Activated naive CD8-positive, alpha-beta T cell treated with anti-CD3 and anti-CD28 coated beads for 36 hours (primary cell): ENCODE results near the gene PTPRCAP. TPM values are rescaled to one million over a fixed set of nuclear protein-coding genes. Genes with fewer than 3 reads are reported as not detected.
A peak's percentile ranks its signal among the peaks of the same experiment; 100 is the strongest.
"Not testable (repeated sequence)": the region's sequence is repeated elsewhere in the genome, so short reads cannot be mapped to it uniquely, and the experiment has no call there.

Experiments
- DNase-seq: peaks from one replicate; pipeline ENCODE4 v3.0.0; 2021
- H3K27ac Mint-ChIP-seq: one replicate; pipeline ENCODE4 v1.8.0; 2022; ENCODE audit warnings: mild to moderate bottlenecking, moderate library complexity, mixed read lengths
- H3K27me3 Mint-ChIP-seq: one replicate; pipeline ENCODE4 v1.8.0; 2022; ENCODE audit warnings: mild to moderate bottlenecking, mixed read lengths
- H3K36me3 Mint-ChIP-seq: one replicate; pipeline ENCODE4 v1.8.0; 2021; ENCODE audit warnings: mild to moderate bottlenecking, mixed read lengths
- H3K4me1 Mint-ChIP-seq: one replicate; pipeline ENCODE4 v1.8.0; 2021; ENCODE audit warnings: mixed read lengths
- H3K4me3 Mint-ChIP-seq: one replicate; pipeline ENCODE4 v1.8.0; 2022; ENCODE audit warnings: mild to moderate bottlenecking, moderate library complexity, mixed read lengths
- H3K9me3 Mint-ChIP-seq: one replicate; pipeline ENCODE4 v1.8.0; 2022; ENCODE audit warnings: mixed read lengths
- total RNA-seq, 2 experiments: library from RNA; stranded (reverse); gene quantifications; one replicate each; pipeline ENCODE4 v1.2.3, GENCODE V29; 2021

PTPRCAP gene, protein sequence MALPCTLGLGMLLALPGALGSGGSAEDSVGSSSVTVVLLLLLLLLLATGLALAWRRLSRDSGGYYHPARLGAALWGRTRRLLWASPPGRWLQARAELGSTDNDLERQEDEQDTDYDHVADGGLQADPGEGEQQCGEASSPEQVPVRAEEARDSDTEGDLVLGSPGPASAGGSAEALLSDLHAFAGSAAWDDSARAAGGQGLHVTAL
- total RNA-seq = 100 to 1,000 TPM; 110 to 117 TPM

DNA sequence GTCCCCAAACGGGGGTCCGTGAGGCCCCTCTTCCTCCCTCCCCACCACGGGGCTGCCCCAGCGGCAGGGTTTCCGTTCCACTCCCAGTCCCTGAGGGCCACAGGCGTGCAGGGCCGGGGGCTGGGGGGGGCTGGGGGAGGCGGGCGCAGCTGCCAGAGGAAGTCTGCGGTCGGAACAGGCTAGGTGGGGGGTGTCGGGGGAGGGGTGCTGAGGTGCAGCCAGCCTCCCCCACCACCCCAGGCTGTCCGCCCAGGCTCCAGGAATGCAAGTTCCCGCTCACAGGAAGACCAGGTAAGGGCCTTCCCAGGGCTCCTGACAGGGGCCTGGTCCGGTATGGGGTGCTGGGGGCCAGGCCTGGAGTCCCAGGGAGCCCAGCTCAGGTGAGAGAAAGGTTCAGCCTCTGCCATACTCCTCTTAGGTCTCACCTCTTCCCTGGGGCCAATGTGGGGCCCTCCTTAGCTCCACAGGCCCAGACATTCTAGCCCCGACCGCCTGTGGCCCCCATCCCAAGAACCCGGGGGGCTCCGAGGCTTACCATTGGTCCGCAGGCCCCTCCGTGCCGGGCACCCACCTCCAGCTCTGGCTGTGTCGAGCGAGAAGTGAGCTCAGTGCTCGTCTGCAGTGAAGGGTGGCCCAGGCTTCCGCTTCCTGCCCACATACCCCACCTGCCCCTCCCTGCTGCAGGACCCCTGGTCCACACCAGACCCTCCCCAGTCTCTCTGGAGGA lies at the start of gene PTPRCAP:
TSS of gene PTPRCAP (minus strand) at position 601 of the 727 bp plus-strand sequence. CDS start at position 538, 63 bp downstream.
- Mint-ChIP-seq H3K27ac (peak within 1 kb of the TSS; percentile 93), H3K9me3 (no peaks in the 10 kb centered on the region), H3K27me3 (no peaks in the 10 kb centered on the region), H3K4me1 (peaks cover 43% of the 10 kb centered on the region), H3K4me3 (peak within 1 kb of the TSS; percentile 91), H3K36me3 (peaks cover 45% of the 10 kb centered on the region)
- DNase-seq = peak; percentile 80

DNA sequence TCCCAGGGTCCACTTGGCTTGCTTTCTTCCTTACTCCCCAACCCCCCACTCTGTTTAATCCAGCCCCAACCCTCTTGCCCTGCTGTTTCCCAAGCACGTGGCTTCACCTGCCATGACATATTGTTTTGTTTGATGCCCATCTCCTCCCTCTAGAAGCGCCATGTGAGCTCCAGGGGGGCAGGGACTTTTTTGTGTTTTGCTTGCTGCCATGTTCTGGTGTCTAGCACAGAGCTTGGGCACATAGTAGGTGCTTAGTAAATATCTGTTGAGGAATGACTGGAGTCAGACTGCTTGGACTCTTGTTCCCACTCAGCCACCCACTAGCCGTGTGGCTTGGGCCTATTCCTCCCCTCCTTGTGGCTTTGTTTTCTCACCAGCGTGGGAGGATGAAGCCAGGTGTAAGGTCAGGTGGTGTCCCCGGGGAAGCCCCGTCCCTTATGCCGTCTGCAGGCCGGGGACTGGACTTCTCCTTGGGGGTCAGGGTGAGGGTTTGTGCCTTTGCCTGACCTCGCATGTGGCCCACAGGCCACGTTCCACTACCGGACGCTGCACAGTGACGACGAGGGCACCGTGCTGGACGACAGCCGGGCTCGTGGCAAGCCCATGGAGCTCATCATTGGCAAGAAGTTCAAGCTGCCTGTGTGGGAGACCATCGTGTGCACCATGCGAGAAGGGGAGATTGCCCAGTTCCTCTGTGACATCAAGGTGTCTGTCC lies 49.2 kb upstream of the PTPRCAP start:
- H3K36me3 Mint-ChIP-seq = peaks cover 49% of the 10 kb centered on the region
- H3K4me1 Mint-ChIP-seq = peaks cover 59% of the 10 kb centered on the region
- H3K27me3 Mint-ChIP-seq = no peaks in the 10 kb centered on the region
- peak; percentile 61 for DNase-seq
- peaks cover 4% of the 10 kb centered on the region for H3K9me3 Mint-ChIP-seq
- H3K4me3 Mint-ChIP-seq = peak overlapping the region; percentile 94
- peak overlapping the region; percentile 100 for H3K27ac Mint-ChIP-seq

DNA sequence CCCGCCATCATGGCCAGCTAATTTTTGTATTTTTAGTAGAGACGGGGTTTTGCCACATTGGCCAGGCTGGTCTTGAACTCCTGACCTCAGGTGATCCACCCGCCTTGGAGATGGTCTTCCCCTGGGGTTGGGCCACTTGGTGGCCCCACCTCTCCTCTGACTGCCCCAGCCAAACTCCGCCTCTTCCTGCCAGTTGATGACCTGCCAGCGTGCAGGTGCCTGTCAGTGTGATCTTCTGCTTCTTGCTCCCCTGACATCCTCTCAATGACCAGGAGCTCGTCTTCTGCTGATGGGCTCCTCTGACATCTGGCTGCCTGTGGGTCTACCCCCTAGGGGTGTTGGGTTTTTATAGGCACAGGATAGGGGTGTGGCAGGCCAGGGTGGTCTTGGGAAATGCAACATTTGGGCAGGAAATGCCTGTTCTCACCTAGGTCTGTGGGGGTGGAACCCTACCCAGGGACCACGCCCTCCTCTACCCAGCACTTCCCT lies 48.4 kb upstream of the PTPRCAP start:
- peaks cover 49% of the 10 kb centered on the region for H3K36me3 Mint-ChIP-seq
- peak overlapping the region; percentile 100 for H3K27ac Mint-ChIP-seq
- not testable (repeated sequence) for H3K9me3 Mint-ChIP-seq, H3K27me3 Mint-ChIP-seq
- H3K4me1 Mint-ChIP-seq = peaks cover 59% of the 10 kb centered on the region
- peak overlapping the region; percentile 94 for H3K4me3 Mint-ChIP-seq
- peak; percentile 67 for DNase-seq

DNA sequence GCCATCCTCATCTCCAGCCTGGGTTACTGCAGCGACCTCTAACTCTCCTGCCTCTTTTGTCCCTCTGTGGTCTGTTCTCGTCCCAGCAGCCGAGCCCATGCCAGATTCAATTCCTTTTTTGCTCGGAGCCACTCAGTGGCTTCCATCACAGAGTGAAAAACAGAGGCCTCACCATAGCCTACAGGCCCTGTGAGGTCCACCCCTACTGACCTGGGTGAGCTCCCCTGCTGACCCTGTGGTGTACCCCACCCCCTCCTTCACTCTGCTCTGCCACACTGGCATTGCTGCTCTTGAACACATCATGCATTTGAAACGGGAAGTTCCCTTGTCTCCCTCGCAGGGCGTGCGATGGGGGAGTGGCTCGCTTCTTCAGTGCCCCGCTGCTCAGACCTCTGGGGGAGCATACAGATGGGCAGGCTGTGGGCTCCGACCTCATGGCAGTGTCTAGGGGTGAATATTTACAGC lies 47.4 kb upstream of the PTPRCAP start:
- Mint-ChIP-seq H3K27me3 (no peaks in the 10 kb centered on the region), H3K36me3 (peaks cover 49% of the 10 kb centered on the region), H3K4me1 (peaks cover 59% of the 10 kb centered on the region), H3K9me3 (peaks cover 4% of the 10 kb centered on the region), H3K4me3 (peak overlapping the region; percentile 94), H3K27ac (peak overlapping the region; percentile 100)
- DNase-seq = peak; percentile 80

DNA sequence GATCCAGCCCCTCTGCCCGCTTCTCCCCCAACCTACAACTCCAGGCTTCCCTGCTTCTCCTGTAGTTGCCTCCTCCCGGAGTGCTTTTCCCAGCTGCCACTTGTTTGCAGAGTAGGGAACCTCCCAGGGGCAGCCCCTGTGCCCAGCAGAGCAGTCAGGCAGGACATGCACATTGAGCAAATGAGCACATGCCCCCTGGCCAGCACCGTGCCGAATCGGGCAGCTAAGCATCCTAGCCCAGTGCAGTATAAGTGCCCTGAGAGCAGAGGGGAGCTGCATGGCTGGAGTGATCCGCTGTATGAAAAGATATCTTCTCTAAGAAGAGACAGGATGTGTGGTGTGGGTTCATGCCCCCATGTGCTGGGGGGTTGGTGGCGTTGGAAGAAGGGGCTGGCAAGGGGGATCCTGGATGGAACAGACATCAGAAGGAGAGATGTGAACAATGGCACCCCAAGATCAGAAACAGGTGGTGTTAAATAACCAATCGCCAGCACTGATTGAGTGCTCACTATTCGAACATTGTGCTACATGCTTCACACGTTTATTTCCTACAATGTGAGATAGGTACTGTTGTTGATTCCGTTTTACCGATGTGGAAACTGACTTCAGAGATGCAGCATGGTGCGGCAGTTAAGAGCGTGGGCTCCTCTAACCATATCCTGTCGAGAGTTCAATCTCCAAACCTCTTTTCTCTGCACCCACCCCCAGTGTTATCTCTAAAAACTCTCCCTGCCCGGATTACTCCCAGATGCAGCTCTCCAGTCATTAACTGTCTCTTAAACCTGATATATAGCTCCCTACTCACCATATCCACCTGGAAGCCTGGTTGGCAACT lies 46.6 kb upstream of the PTPRCAP start:
- Mint-ChIP-seq H3K4me1 (peaks cover 54% of the 10 kb centered on the region), H3K36me3 (peaks cover 45% of the 10 kb centered on the region), H3K27me3 (no peaks in the 10 kb centered on the region), H3K4me3 (peak overlapping the region; percentile 94), H3K27ac (peak overlapping the region; percentile 100), H3K9me3 (peaks cover 4% of the 10 kb centered on the region)
- DNase-seq = peak; percentile 57

DNA sequence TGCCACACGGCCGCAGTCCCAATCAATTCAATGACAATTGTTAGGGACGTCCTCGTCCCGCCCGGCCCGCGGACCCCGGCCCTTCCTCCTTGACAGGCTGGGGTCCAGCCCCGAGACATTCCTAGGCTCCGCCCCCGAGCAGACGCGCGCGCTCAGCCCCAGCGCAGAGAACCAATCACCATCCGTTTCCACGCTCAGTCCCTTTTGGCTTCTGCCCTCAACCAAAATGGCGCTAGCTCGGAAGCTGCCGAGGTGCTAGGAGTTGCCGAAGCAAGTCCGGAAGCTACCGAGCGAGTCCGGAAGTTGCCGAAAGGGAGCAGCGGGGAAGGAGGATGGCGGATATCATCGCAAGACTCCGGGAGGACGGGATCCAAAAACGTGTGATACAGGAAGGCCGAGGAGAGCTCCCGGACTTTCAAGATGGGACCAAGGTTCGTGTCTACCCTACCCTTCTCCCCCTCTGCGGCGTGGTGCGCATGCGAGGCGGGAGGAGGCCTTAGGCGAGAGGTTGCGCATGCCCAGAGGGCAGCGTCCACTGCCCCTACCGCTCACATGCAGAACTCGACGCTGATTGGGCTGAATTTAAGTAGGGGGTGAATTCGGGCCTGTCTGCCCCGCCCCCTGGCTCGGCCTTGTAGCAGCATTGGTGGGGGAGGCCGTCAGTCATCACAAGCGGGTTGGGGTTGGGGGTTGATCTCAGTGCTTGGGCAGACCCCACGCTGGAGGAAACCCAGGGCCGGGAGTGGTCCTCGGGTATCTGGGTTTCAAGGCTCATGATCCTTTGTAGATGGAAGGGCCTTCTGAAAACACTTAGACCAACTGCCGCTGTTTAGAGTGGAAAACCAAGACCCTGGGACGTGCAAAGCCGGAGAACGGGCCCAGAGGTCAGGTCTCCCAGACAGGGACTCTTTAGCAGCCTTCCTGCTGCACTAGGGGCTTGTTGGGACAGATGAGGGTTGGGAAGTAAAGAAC lies 45.6 kb upstream of the PTPRCAP start, which contains the start of gene AIP:
TSS of gene AIP (plus strand) at position 200 of the 972 bp plus-strand sequence. CDS start at position 333, 133 bp downstream.
- Mint-ChIP-seq H3K36me3 (peaks cover 38% of the 10 kb centered on the region), H3K4me3 (peak within 1 kb of the TSS; percentile 94), H3K4me1 (peaks cover 45% of the 10 kb centered on the region), H3K9me3 (peaks cover 4% of the 10 kb centered on the region), H3K27ac (peak within 1 kb of the TSS; percentile 100), H3K27me3 (no peaks in the 10 kb centered on the region)
- peak; percentile 97 for DNase-seq

DNA sequence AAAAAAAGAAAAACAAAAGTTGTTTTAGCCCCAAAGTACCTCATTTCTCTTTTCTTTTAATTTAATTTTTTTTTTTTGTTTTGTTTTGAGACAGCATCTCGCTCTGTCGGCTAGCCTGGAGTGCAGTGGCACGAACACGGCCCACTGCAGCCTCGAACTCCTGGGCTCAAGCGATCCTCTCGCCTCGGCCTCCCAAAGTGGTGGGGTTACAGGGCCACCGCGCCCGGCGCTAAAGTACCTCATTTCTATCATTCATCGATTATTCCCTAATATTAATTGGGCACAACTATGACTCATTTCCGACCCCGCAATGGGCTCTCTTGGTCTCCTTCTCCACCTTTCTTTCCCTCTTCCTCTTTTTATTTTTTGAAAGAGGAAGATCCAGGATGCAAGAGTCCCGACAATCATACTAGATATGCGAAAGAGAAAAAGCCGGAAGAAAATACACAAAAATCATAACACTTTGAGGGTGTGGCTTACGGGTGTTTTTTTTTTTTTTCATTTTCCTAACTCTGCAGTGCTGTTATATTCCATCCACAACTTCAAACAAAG lies 44.9 kb upstream of the PTPRCAP start:
- Mint-ChIP-seq H3K36me3 (peaks cover 32% of the 10 kb centered on the region), H3K4me1 (peaks cover 39% of the 10 kb centered on the region), H3K9me3 (peaks cover 3% of the 10 kb centered on the region), H3K27me3 (no peaks in the 10 kb centered on the region), H3K27ac (peak overlapping the region; percentile 100), H3K4me3 (peak overlapping the region; percentile 94)
- no peak for DNase-seq

DNA sequence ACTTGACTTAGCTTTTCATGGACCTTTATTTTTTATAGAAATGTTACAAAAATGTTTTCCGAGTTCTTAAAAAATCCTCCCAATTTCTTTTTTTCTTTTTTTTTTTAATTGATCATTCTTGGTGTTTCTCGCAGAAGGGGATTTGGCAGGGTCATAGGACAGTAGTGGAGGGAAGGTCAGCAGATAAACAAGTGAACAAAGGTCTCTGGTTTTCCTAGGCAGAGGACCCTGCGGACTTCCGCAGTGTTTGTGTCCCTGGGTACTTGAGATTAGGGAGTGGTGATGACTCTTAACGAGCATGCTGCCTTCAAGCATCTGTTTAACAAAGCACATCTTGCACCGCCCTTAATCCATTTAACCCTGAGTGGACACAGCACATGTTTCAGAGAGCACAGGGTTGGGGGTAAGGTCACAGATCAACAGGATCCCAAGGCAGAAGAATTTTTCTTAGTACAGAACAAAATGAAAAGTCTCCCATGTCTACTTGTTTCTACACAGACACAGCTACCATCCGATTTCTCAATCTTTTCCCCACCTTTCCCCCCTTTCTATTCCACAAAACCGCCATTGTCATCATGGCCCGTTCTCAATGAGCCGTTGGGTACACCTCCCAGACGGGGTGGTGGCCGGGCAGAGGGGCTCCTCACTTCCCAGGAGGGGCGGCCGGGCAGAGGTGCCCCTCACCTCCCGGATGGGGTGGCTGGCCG lies 40.0 kb upstream of the PTPRCAP start:
- not testable (repeated sequence) for H3K4me3 Mint-ChIP-seq, H3K9me3 Mint-ChIP-seq, H3K4me1 Mint-ChIP-seq, H3K36me3 Mint-ChIP-seq, H3K27ac Mint-ChIP-seq, DNase-seq, H3K27me3 Mint-ChIP-seq

DNA sequence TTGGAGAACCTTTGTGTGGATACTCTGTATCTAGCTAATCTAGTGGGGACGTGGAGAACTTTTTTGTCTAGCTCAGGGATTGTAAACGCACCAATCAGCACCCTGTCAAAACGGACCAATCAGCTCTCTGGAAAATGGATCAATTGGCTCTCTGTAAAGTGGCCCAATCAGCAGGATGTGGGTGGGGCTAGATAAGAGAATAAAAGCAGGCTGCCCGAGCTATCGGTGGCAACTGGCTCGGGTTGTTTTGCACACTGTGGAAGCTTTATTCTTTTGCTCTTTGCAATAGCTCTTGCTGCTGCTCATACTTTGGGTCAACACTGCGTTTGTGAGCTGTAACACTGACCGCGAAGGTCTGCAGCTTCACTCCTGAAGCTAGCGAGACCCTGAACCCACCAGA lies 39.2 kb upstream of the PTPRCAP start:
- H3K27me3 Mint-ChIP-seq, H3K4me1 Mint-ChIP-seq, H3K4me3 Mint-ChIP-seq, H3K27ac Mint-ChIP-seq, H3K36me3 Mint-ChIP-seq, DNase-seq, H3K9me3 Mint-ChIP-seq: not testable (repeated sequence)

DNA sequence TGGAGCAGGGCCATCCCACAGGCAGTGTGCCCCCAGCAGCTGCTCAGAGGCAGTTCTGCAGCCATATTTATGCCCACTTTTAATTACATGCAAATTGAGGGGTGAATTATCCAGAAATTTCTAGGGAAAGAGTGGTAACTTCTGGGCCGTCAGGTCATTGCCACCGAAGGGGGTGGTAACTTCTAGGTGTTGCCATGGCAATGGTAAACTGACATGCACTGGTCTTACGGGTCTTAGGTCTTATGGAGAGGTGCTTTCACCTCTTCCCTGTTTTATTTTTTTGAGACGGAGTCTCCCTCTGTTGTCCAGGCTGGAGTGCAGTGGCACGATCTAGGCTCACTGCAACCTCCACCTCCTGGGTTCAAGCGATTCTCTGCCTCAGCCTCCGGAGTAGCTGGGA lies 35.4 kb upstream of the PTPRCAP start:
- Mint-ChIP-seq H3K9me3 (no peaks in the 10 kb centered on the region), H3K4me1 (peaks cover 8% of the 10 kb centered on the region), H3K36me3 (no peaks in the 10 kb centered on the region), H3K4me3 (no peak overlapping the region), H3K27ac (no peak overlapping the region), H3K27me3 (no peaks in the 10 kb centered on the region)
- no peak for DNase-seq

DNA sequence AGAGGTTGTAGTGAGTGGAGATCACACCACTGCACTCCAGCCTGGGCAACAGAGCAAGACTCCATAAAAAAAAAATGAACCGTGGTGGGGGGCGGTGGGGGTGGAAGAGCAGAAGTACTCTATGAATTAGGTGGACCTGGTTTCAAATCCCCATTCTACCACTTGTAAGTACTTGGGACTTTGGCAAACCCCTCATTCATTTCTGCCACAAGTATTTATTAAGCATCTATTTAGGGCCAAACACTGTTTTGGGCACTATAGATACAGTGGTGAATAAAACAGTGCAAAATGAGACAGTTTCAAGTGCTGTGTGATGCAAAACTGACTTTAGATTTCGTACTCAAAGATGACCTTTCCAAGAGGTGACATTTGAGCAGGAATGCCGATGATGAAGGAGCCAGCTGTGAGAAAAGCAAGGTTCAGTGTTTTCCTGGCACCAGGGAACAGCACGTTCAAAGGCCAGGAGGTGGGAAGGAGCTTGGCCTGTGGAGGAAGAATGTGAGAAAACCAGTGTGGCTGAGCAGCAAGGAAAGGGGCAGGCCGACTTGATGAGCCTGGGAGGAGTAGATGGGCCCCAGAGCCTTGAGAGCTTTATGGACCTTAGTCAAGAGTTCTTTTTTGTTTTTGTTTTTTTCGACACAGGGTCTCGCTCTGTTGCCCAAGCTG lies 33.0 kb upstream of the PTPRCAP start:
- no peaks in the 10 kb centered on the region for H3K9me3 Mint-ChIP-seq
- no peak overlapping the region for H3K4me3 Mint-ChIP-seq
- H3K27me3 Mint-ChIP-seq = no peaks in the 10 kb centered on the region
- no peak for DNase-seq
- peaks cover 20% of the 10 kb centered on the region for H3K4me1 Mint-ChIP-seq
- H3K27ac Mint-ChIP-seq = peak overlapping the region; percentile 5
- peaks cover 2% of the 10 kb centered on the region for H3K36me3 Mint-ChIP-seq

DNA sequence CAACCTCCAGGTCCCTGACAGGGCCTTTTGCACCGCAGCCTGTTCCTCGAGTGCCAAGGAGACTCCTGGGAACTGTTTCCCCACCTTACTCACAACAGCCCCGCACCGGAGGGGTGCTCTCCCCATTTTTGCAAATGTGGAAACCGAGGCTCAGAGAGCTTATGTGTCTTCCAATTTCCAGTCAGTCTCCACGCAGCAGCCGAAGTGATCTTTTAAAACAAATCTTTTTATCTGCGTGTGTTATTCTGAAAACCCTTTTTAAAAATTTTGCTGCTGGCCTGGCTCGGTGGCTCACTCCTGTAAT lies 32.0 kb upstream of the PTPRCAP start:
- H3K27ac Mint-ChIP-seq = peak overlapping the region; percentile 79
- no peaks in the 10 kb centered on the region for H3K9me3 Mint-ChIP-seq
- H3K27me3 Mint-ChIP-seq = no peaks in the 10 kb centered on the region
- H3K4me3 Mint-ChIP-seq = peak overlapping the region; percentile 73
- DNase-seq = no peak
- peaks cover 5% of the 10 kb centered on the region for H3K36me3 Mint-ChIP-seq
- H3K4me1 Mint-ChIP-seq = peaks cover 24% of the 10 kb centered on the region
